ENCODE measurements around the gene TDRD1.

TDRD1 gene

GRCh38 chr10:114174695-114175188 is 4.4 kb upstream of the TDRD1 start:
- peak overlapping the region; percentile 89 for H3K4me2 ChIP-seq (ENCODE audit: low read length)
- H3K27me3 ChIP-seq (ENCODE audit: insufficient read depth, low read length), result no peaks in the 10 kb centered on the region
- no peak overlapping the region for H3K27ac ChIP-seq (ENCODE audit: low read depth, low read length, poor library complexity, severe bottlenecking)
- peaks cover 38% of the 10 kb centered on the region for H3K79me2 ChIP-seq (ENCODE audit: insufficient read depth, low read length)
- peaks cover 22% of the 10 kb centered on the region for H3K4me1 ChIP-seq (ENCODE audit: insufficient read depth, low read length, severe bottlenecking)
- H3K9me2 ChIP-seq (ENCODE audit: low read depth, low read length), result no peaks in the 10 kb centered on the region
- H3K9me3 ChIP-seq (ENCODE audit: low read length), result no peaks in the 10 kb centered on the region
- H3K9ac ChIP-seq (ENCODE audit: low read length), result peak overlapping the region; percentile 57
- peaks cover 8% of the 10 kb centered on the region for H3K36me3 ChIP-seq (ENCODE audit: insufficient read depth, low read length)
- peak overlapping the region; percentile 93 for H3K4me3 ChIP-seq (ENCODE audit: low read depth, low read length, poor library complexity, severe bottlenecking)
- peak overlapping the region; percentile 51 for H2AFZ ChIP-seq (ENCODE audit: low read length)
- H3F3A ChIP-seq (ENCODE audit: insufficient read depth, low read length), result no peaks in the 10 kb centered on the region
- H4K20me1 ChIP-seq (ENCODE audit: insufficient read depth, low read length), result no peaks in the 10 kb centered on the region
- TF ChIP-seq CTCF (IDR thresholded peaks at IDR 0.05; ENCODE audit: low read length) (no peak), EZH2 (IDR thresholded peaks at IDR 0.05; ENCODE audit: borderline replicate concordance, low read length) (no peak)

- Histone ChIP-seq H3K4me1 (ENCODE audit: insufficient read depth, low read length, severe bottlenecking) (peaks cover 22% of the 10 kb centered on the region), H3K9me2 (ENCODE audit: low read depth, low read length) (no peaks in the 10 kb centered on the region), H3K9ac (ENCODE audit: low read length) (no peak overlapping the region), H3K36me3 (ENCODE audit: insufficient read depth, low read length) (peaks cover 1% of the 10 kb centered on the region), H2AFZ (ENCODE audit: low read length) (no peak overlapping the region), H3K79me2 (ENCODE audit: insufficient read depth, low read length) (peaks cover 29% of the 10 kb centered on the region), H3K4me3 (ENCODE audit: low read depth, low read length, poor library complexity, severe bottlenecking) (no peak overlapping the region), H4K20me1 (ENCODE audit: insufficient read depth, low read length) (no peaks in the 10 kb centered on the region), H3K27me3 (ENCODE audit: insufficient read depth, low read length) (no peaks in the 10 kb centered on the region), H3K9me3 (ENCODE audit: low read length) (no peaks in the 10 kb centered on the region), H3K4me2 (ENCODE audit: low read length) (no peak overlapping the region), H3F3A (ENCODE audit: insufficient read depth, low read length) (no peaks in the 10 kb centered on the region), H3K27ac (ENCODE audit: low read depth, low read length, poor library complexity, severe bottlenecking) (no peak overlapping the region)
- TF ChIP-seq EZH2 (IDR thresholded peaks at IDR 0.05; ENCODE audit: borderline replicate concordance, low read length), result no peak
- no peak for TF ChIP-seq CTCF (IDR thresholded peaks at IDR 0.05; ENCODE audit: low read length)
Observed at GRCh38 chr10:114175667-114176066, 3.5 kb upstream of the TDRD1 start.

- Histone ChIP-seq H3K27ac (ENCODE audit: low read depth, low read length, poor library complexity, severe bottlenecking) (no peak overlapping the region), H3K4me3 (ENCODE audit: low read depth, low read length, poor library complexity, severe bottlenecking) (no peak overlapping the region), H3F3A (ENCODE audit: insufficient read depth, low read length) (no peaks in the 10 kb centered on the region), H3K27me3 (ENCODE audit: insufficient read depth, low read length) (no peaks in the 10 kb centered on the region), H4K20me1 (ENCODE audit: insufficient read depth, low read length) (no peaks in the 10 kb centered on the region), H3K9me3 (ENCODE audit: low read length) (no peaks in the 10 kb centered on the region), H3K9me2 (ENCODE audit: low read depth, low read length) (no peaks in the 10 kb centered on the region), H3K36me3 (ENCODE audit: insufficient read depth, low read length) (no peaks in the 10 kb centered on the region), H2AFZ (ENCODE audit: low read length) (no peak overlapping the region), H3K4me2 (ENCODE audit: low read length) (no peak overlapping the region), H3K79me2 (ENCODE audit: insufficient read depth, low read length) (peaks cover 22% of the 10 kb centered on the region), H3K9ac (ENCODE audit: low read length) (no peak overlapping the region), H3K4me1 (ENCODE audit: insufficient read depth, low read length, severe bottlenecking) (peaks cover 22% of the 10 kb centered on the region)
- TF ChIP-seq CTCF (IDR thresholded peaks at IDR 0.05; ENCODE audit: low read length) (no peak), EZH2 (IDR thresholded peaks at IDR 0.05; ENCODE audit: borderline replicate concordance, low read length) (no peak)
Observed at GRCh38 chr10:114176511-114176910, 2.6 kb upstream of the TDRD1 start.
